ENCODE results near the gene RELL2.

Gene RELL2

GRCh38 chr5:141655020-141655419, 18.2 kb downstream of the RELL2 start:
- H3K4me3 Mint-ChIP-seq: no peak overlapping the region
- H3K4me1 Mint-ChIP-seq: peaks cover 30% of the 10 kb centered on the region
- no peaks in the 10 kb centered on the region for H3K36me3 Mint-ChIP-seq
- H3K9me3 Mint-ChIP-seq: no peaks in the 10 kb centered on the region
- no peak overlapping the region for H3K27ac Mint-ChIP-seq
- H3K27me3 Mint-ChIP-seq: no peaks in the 10 kb centered on the region

- no peaks in the 10 kb centered on the region for H3K9me3 Mint-ChIP-seq
- peaks cover 17% of the 10 kb centered on the region for H3K4me1 Mint-ChIP-seq
- H3K36me3 Mint-ChIP-seq: no peaks in the 10 kb centered on the region
- H3K27ac Mint-ChIP-seq: no peak overlapping the region
- no peak overlapping the region for H3K4me3 Mint-ChIP-seq
- H3K27me3 Mint-ChIP-seq: no peaks in the 10 kb centered on the region
Observed at GRCh38 chr5:141656396-141656795, 19.6 kb downstream of the RELL2 start.

DNA sequence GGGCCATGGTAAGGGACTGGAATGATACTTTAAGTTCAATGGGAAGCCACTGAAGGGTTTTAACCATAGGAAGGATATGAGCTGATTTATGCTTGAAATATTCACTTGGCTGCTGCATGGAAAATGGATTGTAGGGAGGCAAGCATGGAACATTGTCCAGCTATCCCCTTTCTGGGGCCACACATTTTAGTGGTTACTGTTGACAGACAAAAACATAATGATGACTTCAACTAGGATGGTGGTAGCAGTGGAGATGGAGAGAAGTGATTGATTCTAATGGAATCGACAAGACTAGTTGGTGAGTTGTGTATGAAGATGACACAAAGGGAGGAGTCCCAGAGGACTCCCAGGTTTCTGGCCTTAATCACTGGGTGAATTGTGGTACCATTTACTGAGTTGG, 20.6 kb downstream of the RELL2 start:
- Mint-ChIP-seq H3K27ac (no peak overlapping the region), H3K9me3 (no peaks in the 10 kb centered on the region), H3K4me1 (peaks cover 8% of the 10 kb centered on the region), H3K4me3 (no peak overlapping the region), H3K27me3 (no peaks in the 10 kb centered on the region), H3K36me3 (no peaks in the 10 kb centered on the region)

DNA sequence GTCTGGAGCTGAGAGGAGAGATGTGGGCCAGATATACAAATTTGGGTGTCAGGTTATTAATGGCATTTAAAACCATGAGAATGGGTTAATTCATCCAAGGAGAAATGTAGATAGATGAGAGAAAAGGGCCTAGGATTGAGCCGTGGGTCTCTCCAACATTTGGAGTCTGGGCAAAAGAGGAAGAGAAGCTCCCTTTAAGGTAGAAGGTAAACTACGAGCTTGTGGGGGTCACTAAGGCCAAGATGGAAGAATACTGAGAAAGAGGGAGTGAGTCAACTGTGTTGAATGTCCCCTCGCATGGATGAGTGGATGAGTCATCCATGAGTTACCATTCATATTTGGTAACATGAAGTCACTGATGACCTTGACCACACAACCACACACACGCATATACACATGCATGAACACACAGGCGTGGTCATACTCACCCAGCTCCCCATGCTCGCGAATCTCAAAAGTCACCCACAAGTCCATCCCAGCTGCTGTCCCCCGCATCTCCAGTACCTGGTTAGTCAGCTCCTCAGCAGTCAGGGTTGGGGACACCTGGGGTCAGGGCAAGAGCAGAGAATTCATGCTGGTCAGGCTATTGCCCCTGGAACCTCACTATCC, 21.2 kb downstream of the RELL2 start:
- Mint-ChIP-seq H3K27me3 (no peaks in the 10 kb centered on the region), H3K36me3 (no peaks in the 10 kb centered on the region), H3K9me3 (no peaks in the 10 kb centered on the region), H3K27ac (no peak overlapping the region), H3K4me1 (peaks cover 1% of the 10 kb centered on the region), H3K4me3 (no peak overlapping the region)

DNA sequence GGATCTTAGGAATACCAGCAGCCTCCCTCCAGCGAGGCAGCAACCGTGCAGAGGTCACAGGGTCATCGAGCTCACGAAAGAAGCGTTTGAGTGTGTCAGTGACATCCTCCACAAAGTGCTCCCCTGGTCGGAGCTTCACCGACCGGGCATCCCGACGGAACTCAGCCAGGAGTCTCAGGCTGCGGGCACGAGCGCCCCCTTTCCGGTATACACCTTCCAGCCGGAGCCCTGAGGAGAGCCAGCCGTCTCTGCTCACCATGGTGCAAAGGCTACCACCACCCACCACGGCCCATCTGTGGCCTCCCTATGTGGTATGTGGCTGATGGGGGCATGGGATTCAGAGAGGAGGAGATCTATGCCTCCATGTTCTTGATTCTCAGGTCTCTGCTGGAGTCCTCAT, 25.2 kb downstream of the RELL2 start:
- Mint-ChIP-seq H3K27ac (no peak overlapping the region), H3K9me3 (no peaks in the 10 kb centered on the region), H3K4me3 (no peak overlapping the region), H3K4me1 (peaks cover 4% of the 10 kb centered on the region), H3K36me3 (no peaks in the 10 kb centered on the region), H3K27me3 (no peaks in the 10 kb centered on the region)

DNA sequence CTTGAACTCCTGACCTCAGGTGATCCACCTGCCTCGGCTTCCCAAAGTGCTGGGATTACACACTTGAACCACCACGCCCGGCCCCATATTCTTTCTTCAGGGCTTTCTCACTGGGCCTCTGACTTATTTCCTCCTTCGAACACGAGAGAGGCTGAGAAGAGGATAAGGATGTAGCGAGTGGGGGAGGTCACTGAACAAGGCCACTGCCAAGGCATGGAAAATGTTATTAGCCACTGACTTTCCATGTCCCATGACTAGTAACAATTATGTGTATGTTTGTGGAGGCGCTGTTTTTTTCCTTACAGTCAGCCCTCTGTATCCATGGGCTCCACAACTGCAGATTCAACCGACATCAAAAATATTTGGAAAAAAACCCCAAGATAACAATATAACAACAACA, 26.7 kb downstream of the RELL2 start:
- H3K27me3 Mint-ChIP-seq: no peaks in the 10 kb centered on the region
- no peaks in the 10 kb centered on the region for H3K9me3 Mint-ChIP-seq
- H3K36me3 Mint-ChIP-seq: no peaks in the 10 kb centered on the region
- no peak overlapping the region for H3K27ac Mint-ChIP-seq
- H3K4me1 Mint-ChIP-seq: peaks cover 4% of the 10 kb centered on the region
- no peak overlapping the region for H3K4me3 Mint-ChIP-seq

DNA sequence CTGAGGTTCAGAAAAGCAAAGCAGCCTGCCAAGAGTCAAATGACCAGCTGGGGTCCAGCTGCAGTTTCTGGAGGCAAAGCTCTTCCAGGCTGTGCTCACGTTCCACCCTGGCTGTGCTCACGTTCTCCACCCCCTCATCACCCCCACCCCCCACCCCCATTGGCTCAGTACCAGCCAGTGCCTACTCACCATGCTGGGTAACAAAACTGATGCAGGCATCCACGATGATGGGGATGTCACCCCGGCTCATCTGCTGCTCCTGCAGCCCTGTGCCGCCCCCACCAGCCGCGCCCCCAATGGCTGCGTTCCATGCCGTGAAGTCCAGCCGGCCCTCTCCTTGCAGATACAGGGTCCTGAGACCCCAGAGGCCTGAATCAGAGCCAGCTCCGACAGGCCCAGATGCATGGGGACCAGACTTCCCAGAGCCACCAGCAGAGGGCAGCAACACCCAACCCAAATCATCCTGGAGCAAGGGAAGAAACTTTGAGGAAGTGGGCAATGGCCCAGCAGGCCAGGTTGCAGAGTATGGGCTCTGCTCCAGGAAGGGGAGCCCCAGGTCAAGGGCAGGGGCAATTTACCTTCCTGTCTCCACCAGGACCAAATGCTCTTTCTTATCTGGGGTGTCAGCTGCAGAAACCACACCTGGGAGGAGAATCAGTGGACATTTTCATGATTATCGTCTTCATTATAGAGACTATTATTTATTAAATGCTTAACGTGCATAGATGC, 28.1 kb downstream of the RELL2 start:
- Mint-ChIP-seq H3K4me3 (no peak overlapping the region), H3K27ac (peak overlapping the region; percentile 30), H3K4me1 (peaks cover 4% of the 10 kb centered on the region), H3K9me3 (no peaks in the 10 kb centered on the region), H3K36me3 (no peaks in the 10 kb centered on the region), H3K27me3 (no peaks in the 10 kb centered on the region)

- no peaks in the 10 kb centered on the region for H3K27me3 Mint-ChIP-seq
- H3K9me3 Mint-ChIP-seq: no peaks in the 10 kb centered on the region
- H3K4me3 Mint-ChIP-seq: no peak overlapping the region
- H3K4me1 Mint-ChIP-seq: peaks cover 4% of the 10 kb centered on the region
- H3K36me3 Mint-ChIP-seq: no peaks in the 10 kb centered on the region
- H3K27ac Mint-ChIP-seq: peak overlapping the region; percentile 7
Observed at GRCh38 chr5:141665995-141666940, 29.5 kb downstream of the RELL2 start.

DNA sequence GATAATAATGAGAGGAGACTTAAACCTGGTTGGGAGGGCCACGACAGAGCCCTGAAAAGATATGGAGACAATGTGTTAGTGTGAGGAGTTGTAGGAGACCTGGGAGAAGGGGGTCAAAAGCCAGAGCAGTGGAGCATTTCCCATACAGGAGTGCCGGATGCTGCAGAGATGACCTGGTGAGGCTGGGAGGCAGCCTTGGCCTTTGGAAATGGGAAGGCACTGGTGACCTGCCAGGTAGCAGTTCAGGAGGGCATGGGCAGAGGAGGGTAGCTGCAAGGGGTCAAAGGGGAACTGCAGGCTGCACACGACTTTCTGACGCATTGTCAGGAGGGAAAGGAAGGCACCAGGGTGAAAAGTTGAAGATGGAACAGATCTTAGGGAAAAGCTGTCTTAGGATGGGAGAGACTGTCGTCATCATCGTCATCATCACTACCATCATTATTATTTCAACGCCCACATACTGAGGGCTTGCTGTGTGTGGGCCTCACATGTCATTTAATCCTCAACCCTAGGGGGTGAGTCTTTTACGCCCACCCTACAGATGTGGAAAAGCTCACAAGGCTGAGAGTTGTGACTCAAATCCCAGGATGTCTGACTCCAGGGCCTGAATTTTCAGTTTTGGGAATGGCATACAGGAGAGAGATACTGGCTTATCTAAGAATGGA, 31.9 kb downstream of the RELL2 start:
- Mint-ChIP-seq H3K27ac (no peak overlapping the region), H3K4me3 (no peak overlapping the region), H3K4me1 (peaks cover 4% of the 10 kb centered on the region), H3K36me3 (no peaks in the 10 kb centered on the region), H3K9me3 (no peaks in the 10 kb centered on the region), H3K27me3 (no peaks in the 10 kb centered on the region)

DNA sequence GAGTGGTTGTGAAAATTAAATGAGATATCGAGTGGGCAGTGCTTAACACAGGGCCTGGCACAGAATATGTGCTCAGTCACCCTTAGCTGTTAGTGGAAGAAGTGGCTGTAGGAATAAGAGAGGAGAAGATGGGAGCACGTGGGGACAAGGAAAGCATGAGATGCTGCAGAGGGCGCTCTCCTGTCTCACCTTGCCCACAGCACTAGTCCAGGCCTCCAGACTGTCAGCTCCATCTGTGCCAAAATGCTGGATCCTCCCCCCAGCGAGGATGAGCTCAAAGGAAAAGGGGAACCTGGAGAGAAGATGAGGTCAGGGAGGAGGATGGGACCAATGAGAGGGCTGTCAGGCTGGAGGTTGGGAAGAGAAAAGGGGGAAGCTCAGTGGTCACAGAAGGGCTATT, 32.7 kb downstream of the RELL2 start:
- H3K4me3 Mint-ChIP-seq: no peak overlapping the region
- no peaks in the 10 kb centered on the region for H3K9me3 Mint-ChIP-seq
- H3K36me3 Mint-ChIP-seq: no peaks in the 10 kb centered on the region
- H3K27ac Mint-ChIP-seq: no peak overlapping the region
- H3K27me3 Mint-ChIP-seq: no peaks in the 10 kb centered on the region
- H3K4me1 Mint-ChIP-seq: peaks cover 4% of the 10 kb centered on the region

DNA sequence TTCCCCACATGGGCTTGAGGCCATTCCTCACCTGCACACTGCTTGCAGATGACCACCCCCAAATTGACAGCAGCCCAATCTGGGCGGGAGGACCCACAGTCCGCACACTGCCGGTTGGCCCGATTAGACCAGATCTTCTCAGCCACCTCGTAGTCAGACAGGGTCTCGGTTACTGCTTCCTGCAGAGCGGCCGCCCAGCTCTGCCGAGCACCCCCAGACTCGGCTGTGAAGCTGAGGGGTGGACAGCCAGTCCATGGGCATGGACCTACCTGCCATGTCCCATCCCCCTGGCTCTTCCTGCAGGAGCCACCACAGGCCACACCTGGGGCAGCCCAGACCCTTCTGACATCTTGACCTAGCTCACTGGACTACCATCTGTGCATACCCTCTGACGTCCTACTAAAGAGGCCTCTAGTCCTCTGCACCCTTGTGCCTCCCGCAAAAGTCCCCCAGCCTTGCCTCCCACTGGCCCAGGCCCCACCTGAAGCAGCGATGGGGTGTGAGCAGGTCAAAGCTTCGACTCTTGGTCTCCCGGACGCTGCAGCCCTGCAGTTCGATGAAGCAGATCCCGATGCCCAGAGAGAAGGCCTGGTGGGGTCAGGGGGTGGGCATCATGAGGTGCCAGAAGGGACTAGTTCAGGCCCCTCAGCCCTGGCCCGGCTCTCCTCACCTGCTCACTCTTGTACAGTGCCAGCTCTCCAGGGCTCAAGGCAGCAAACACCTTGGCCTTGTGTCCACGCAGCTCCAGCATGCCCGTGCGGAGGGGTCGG, 35.5 kb downstream of the RELL2 start:
- H3K36me3 Mint-ChIP-seq: no peaks in the 10 kb centered on the region
- H3K9me3 Mint-ChIP-seq: no peaks in the 10 kb centered on the region
- no peak overlapping the region for H3K27ac Mint-ChIP-seq
- no peak overlapping the region for H3K4me3 Mint-ChIP-seq
- no peaks in the 10 kb centered on the region for H3K4me1 Mint-ChIP-seq
- H3K27me3 Mint-ChIP-seq: no peaks in the 10 kb centered on the region

- H3K4me3 Mint-ChIP-seq: no peak overlapping the region
- no peaks in the 10 kb centered on the region for H3K9me3 Mint-ChIP-seq
- peak overlapping the region; percentile 42 for H3K27ac Mint-ChIP-seq
- H3K4me1 Mint-ChIP-seq: no peaks in the 10 kb centered on the region
- no peaks in the 10 kb centered on the region for H3K27me3 Mint-ChIP-seq
- H3K36me3 Mint-ChIP-seq: no peaks in the 10 kb centered on the region
Observed at GRCh38 chr5:141672841-141673813, 36.3 kb downstream of the RELL2 start.

GRCh38 chr5:141674747-141675146, 38.0 kb downstream of the RELL2 start:
- no peaks in the 10 kb centered on the region for H3K4me1 Mint-ChIP-seq

GRCh38 chr5:141675672-141676071, 38.9 kb downstream of the RELL2 start:
- H3K36me3 Mint-ChIP-seq: no peaks in the 10 kb centered on the region
- peaks cover 2% of the 10 kb centered on the region for H3K4me1 Mint-ChIP-seq
- no peak overlapping the region for H3K27ac Mint-ChIP-seq
- no peak overlapping the region for H3K4me3 Mint-ChIP-seq
- H3K27me3 Mint-ChIP-seq: no peaks in the 10 kb centered on the region
- H3K9me3 Mint-ChIP-seq: no peaks in the 10 kb centered on the region

More at GRCh38 chr5:141674747-141675146, 38.0 kb downstream of the RELL2 start:
- no peaks in the 10 kb centered on the region for H3K27me3 Mint-ChIP-seq
- H3K9me3 Mint-ChIP-seq: no peaks in the 10 kb centered on the region
- no peak overlapping the region for H3K4me3 Mint-ChIP-seq
- no peaks in the 10 kb centered on the region for H3K36me3 Mint-ChIP-seq
- H3K27ac Mint-ChIP-seq: no peak overlapping the region

Measured in activated naive CD4-positive, alpha-beta T cell treated with anti-CD3 and anti-CD28 coated beads, Interleukin-2, amount 50 U/mL, for 24 hours (primary cell).